Ishikawa (cell line): Measurements from ENCODE around the gene TXNIP.

Source experiments
- CEBPB ChIP-seq: IDR thresholded peaks from 2 replicates; pipeline ENCODE4 v1.6.1; 2012
- CREB1 ChIP-seq: IDR thresholded peaks from 2 replicates; pipeline ENCODE4 v1.6.1; 2012; ENCODE audit warnings: low read depth
- EGR1 ChIP-seq: IDR thresholded peaks from 2 replicates; pipeline ENCODE4 v1.6.1; 2012
- EP300 ChIP-seq: IDR thresholded peaks from 2 replicates; pipeline ENCODE4 v1.6.1; 2012; ENCODE audit warnings: borderline replicate concordance
- FOXM1 ChIP-seq: IDR thresholded peaks from 2 replicates; pipeline ENCODE4 v1.6.1; 2012; ENCODE audit warnings: low read depth, borderline replicate concordance
- MAX ChIP-seq: IDR thresholded peaks from 2 replicates; pipeline ENCODE4 v1.6.1; 2012
- NFIC ChIP-seq: IDR thresholded peaks from 2 replicates; pipeline ENCODE4 v1.6.1; 2012
- RAD21 ChIP-seq: IDR thresholded peaks from 2 replicates; pipeline ENCODE4 v1.6.1; 2012; ENCODE audit warnings: low read depth
- REST ChIP-seq: IDR thresholded peaks from 2 replicates; pipeline ENCODE4 v1.6.1; 2012; ENCODE audit warnings: low read depth, mild to moderate bottlenecking
- TAF1 ChIP-seq: IDR thresholded peaks from 2 replicates; pipeline ENCODE4 v1.6.1; 2012; ENCODE audit warnings: low read depth, mild to moderate bottlenecking
- TCF12 ChIP-seq: IDR thresholded peaks from 2 replicates; pipeline ENCODE4 v1.6.1; 2012; ENCODE audit warnings: low read depth
- TEAD4 ChIP-seq: IDR thresholded peaks from 2 replicates; pipeline ENCODE4 v1.6.1; 2012
- USF1 ChIP-seq: IDR thresholded peaks from 2 replicates; pipeline ENCODE4 v1.6.1; 2012
- YY1 ChIP-seq: IDR thresholded peaks from 2 replicates; pipeline ENCODE4 v1.6.1; 2012; ENCODE audit warnings: low read depth
- ZBTB7A ChIP-seq: IDR thresholded peaks from 2 replicates; pipeline ENCODE4 v1.6.1; 2012; ENCODE audit warnings: low read depth

TXNIP gene

GRCh38 chr1:145997016-145997717, 788 bp upstream of the TXNIP start:
- TF ChIP-seq EP300 (no peak), NFIC (no peak), RAD21 (no peak)

- TF ChIP-seq FOXM1 = no peak
- no peak for TF ChIP-seq CEBPB
- no peak for TF ChIP-seq TAF1
- TF ChIP-seq TEAD4 = no peak
- TF ChIP-seq REST = no peak
- no peak for TF ChIP-seq EGR1
- no peak for TF ChIP-seq CREB1
- no peak for TF ChIP-seq YY1
- TF ChIP-seq EP300 = no peak
- TF ChIP-seq MAX = no peak
- TF ChIP-seq ZBTB7A = no peak
Measured at GRCh38 chr1:145995964-145996432, 381 bp downstream of the TXNIP start.

- TF ChIP-seq TEAD4 = no peak
- no peak for TF ChIP-seq NFIC
- TF ChIP-seq ZBTB7A = no peak
- TF ChIP-seq TAF1 = no peak
- TF ChIP-seq CEBPB = no peak
- TF ChIP-seq MAX = no peak
- TF ChIP-seq TCF12 = no peak
- no peak for TF ChIP-seq FOXM1
- no peak for TF ChIP-seq EGR1
- no peak for TF ChIP-seq USF1
- no peak for TF ChIP-seq EP300
- TF ChIP-seq RAD21 = no peak
Measured at GRCh38 chr1:145995148-145995881, 1.1 kb downstream of the TXNIP start.

- TF ChIP-seq MAX = no peak
- no peak for TF ChIP-seq YY1
- TF ChIP-seq ZBTB7A = no peak
- TF ChIP-seq USF1 = no peak
- TF ChIP-seq RAD21 = no peak
- TF ChIP-seq TEAD4 = no peak
- TF ChIP-seq FOXM1 = no peak
- TF ChIP-seq REST = no peak
- no peak for TF ChIP-seq TCF12
- no peak for TF ChIP-seq EP300
Measured at GRCh38 chr1:145994391-145995120, 1.8 kb downstream of the TXNIP start.

- TF ChIP-seq TCF12 (no peak), TEAD4 (no peak), TAF1 (no peak), ZBTB7A (no peak), FOXM1 (no peak), CEBPB (no peak), EGR1 (no peak), MAX (no peak)
Measured at GRCh38 chr1:145993618-145994390, 2.6 kb downstream of the TXNIP start.
